ENCODE data around the gene RAI1.

Gene RAI1

GRCh38 chr17:17826942-17827785 lies 145.9 kb downstream of the RAI1 start:
- no peak for TF ChIP-seq CTCF (IDR thresholded peaks at IDR 0.05)

GRCh38 chr17:17827826-17828621 lies 146.8 kb downstream of the RAI1 start:
- TF ChIP-seq CTCF (IDR thresholded peaks at IDR 0.05) = no peak

GRCh38 chr17:17830269-17830567 lies 149.0 kb downstream of the RAI1 start:
- TF ChIP-seq CTCF (IDR thresholded peaks at IDR 0.05) = no peak

GRCh38 chr17:17830740-17831207 lies 149.5 kb downstream of the RAI1 start:
- TF ChIP-seq CTCF (IDR thresholded peaks at IDR 0.05) = no peak

GRCh38 chr17:17831208-17832031 lies 150.2 kb downstream of the RAI1 start:
- TF ChIP-seq CTCF (IDR thresholded peaks at IDR 0.05) = no peak

GRCh38 chr17:17832032-17832363 lies 150.7 kb downstream of the RAI1 start:
- no peak for TF ChIP-seq CTCF (IDR thresholded peaks at IDR 0.05)

- no peak for TF ChIP-seq CTCF (IDR thresholded peaks at IDR 0.05)
Observed at GRCh38 chr17:17833658-17834357, 152.6 kb downstream of the RAI1 start.

Measured in LNCAP (cell line).